Measurements from ENCODE around the gene KCTD21.
A peak's percentile ranks its signal among the peaks of the same experiment; 100 is the strongest.
"Not testable (repeated sequence)": the region's sequence is repeated elsewhere in the genome, so short reads cannot be mapped to it uniquely, and the experiment has no call there.

KCTD21 gene

GRCh38 chr11:78200061-78200460 is 11.6 kb upstream of the KCTD21 start:
- DNase-seq = no peak

DNA sequence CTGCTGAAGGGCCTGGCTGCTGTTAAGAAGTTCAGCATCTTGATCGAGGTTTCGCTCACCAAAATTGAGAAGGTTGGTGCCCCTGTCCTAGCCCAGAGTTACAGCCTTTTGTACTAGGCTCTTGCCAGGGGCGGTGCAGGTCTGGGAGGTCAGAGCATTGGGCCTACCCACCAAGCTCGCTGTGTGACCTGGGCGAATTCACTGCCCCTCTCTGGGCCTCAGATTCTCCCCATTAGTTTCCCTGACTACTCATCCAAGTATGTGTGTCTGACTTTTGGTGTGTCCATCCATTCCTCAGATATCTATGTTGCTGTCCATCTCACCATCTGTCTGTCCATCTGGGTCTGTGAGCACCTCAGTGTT is 11.2 kb upstream of the KCTD21 start:
- no peak for DNase-seq

- no peak for DNase-seq
Measured at GRCh38 chr11:78199015-78199652, 10.7 kb upstream of the KCTD21 start.

DNA sequence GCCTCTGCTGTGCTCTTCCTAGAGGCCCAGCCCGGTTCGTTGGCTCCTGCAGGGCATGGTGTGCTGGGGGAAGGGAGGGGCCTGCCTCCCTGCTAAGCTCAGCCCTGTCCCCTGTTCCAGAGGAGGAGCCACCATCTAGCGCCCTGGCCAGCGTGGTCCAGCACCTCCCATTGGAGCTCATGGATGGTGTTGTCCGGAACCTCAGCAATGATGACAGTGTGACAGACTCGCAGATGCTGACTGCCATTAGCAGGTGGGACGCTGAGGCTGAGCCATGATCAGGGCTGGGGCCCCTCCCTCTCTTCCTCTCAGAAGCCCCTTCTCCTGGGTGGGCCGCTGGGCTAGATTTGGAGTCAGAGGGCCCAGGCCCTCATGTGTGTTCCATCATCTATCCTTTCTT is 9.4 kb upstream of the KCTD21 start:
- no peak for DNase-seq

DNA sequence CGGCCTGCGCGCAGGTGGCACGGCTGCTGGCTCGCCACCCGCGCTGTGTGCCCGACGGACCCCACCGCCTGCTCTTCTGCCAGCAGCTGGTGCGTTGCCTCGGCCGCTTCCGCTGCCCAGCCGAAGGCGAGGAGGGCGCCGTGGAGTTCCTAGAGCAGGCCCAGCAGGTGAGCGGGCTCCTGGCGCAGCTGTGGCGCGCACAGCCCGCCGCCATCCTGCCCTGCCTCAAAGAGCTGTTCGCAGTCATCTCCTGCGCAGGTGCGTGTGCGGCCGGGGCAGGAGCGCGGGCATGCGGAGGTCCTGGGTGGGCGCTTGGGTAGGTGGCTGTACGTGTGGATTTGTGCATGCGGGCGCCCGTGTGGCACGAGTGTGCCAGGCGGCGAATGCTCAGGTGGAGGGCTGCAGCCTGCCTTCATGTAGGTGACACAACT is 8.2 kb upstream of the KCTD21 start:
- no peak for DNase-seq

DNA sequence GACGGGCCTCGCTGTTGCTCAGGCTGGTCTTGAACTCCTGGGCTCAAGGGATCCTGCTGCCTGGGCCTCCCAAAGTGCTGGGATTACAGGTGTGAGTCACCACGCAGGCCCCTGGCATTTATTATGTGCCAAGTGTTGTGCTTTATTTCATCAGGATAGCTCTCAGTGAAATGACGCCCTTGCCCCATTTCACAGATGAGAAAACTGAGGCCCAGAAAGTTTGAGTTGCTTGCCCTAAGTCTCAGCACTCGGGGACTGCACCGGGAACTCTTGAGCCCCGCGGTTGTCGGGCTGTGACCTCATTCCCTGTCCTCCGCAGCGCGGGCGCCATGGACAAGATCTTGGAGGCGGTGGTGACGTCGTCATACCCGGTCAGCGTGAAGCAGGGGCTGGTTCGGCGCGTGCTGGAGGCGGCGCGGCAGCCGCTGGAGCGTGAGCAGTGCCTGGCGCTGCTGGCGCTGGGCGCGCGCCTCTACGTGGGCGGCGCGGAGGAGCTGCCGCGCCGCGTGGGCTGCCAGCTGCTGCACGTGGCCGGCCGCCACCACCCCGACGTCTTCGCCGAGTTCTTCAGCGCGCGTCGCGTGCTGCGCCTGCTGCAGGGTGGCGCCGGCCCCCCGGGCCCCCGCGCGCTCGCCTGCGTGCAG is 7.6 kb upstream of the KCTD21 start:
- DNase-seq = no peak

- no peak for DNase-seq
Measured at GRCh38 chr11:78194490-78194889, 6.1 kb upstream of the KCTD21 start.

DNA sequence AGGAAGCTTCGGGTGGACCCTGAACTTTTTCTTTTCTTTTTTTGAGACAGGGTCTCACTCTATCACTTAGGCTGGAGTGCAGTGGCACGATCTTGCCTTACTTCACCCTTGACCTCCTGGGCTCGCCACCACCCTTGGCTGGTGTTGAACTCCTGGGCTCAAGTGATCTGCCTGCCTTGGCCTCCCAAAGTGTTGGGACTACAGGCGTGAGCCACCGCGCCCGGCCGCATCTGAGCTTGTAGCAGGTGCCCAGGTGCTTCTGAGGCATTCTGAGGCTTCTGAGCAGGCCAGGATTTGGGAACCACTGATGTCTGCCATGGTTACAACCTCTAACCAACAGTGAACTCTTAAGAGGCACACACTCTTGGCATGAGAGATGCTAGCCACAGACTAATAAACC is 5.4 kb upstream of the KCTD21 start:
- no peak for DNase-seq

GRCh38 chr11:78192911-78193351 is 4.5 kb upstream of the KCTD21 start:
- DNase-seq = no peak

- no peak for DNase-seq
Measured at GRCh38 chr11:78192223-78192719, 3.8 kb upstream of the KCTD21 start.

DNA sequence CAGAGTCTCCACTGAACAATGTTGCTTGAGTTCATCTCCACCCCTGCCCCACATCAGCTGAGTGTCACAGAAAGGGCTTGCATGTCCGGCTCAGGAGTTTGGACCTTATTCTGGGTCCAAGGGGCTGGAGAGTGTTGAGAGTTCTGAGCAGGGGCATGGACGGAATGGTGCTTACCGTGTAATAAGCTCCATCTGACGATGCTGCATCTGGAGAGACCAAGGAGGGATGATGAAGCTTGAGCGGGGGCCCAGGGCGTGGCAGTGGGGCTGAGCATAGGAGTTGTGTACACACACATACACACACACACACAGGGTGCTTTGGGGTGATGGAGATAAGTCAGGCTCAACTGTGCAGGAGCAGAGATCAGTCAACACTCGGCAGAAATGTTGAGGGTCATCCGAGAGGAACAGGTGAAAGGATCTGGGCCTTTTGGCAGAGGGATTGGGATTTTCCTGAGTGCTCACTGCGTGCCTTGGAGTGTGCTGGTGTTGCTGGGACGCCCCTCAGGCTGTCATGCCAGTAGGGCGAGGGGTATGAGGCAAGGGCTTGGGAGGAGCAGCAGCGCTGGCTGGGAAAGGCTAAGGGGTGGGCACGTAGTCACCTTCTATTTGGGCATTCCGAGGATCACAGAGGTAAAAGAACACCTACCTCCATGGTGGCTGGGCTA is 2.6 kb upstream of the KCTD21 start:
- DNase-seq = no peak

GRCh38 chr11:78190374-78190773 is 1.9 kb upstream of the KCTD21 start:
- DNase-seq = no peak

DNA sequence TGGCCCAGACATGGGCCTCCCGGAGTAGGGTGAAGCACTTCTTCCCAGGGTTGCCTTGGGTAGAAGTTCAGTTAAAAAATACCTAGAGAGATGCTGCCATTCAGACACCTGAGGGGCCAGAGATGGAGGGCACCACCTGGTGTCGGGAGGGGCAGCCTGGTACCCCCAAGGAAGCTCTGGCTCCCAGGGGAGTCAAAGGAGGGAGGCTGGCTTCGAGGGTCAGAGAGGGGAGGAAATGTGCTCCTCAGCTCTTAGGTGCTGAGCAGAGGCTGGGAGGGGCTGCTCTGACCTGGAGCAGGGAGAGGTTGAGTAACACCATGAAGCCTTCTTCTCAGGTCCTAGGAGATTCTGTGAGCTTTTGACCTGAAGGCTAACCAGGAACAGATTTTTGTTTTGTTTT is 1.4 kb upstream of the KCTD21 start:
- no peak for DNase-seq

DNA sequence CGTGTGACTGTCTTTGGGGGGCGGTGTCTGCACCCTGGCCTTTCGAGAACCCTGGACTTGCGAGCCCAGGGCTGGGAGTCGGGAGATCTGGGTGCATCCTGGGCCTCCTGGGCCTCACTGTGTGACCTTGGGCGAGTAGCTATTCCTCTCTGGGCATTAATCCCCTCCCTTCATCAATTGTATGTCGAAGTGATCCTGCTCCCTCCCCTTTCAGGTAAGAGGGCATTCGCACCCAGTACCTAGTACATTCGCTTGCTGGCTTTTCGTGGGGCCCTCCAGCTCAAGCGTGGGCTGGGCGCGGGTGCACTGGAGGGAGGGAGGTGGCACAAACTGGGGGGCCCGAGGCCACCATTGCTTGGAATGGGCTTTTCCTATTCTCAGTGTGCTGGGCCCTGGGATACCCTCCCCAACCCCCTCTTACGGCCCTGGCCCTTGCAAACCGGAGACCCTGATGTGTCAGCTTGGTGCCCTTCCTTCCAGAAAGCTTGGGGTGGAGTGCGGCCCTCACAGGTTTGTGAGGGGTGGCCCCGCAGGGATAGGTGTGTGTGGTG is 823 bp upstream of the KCTD21 start:
- DNase-seq = no peak

GRCh38 chr11:78187366-78188285 is 800 bp downstream of the KCTD21 start:
- peak; percentile 84 for DNase-seq

GRCh38 chr11:78181185-78181584 is 7.2 kb downstream of the KCTD21 start:
- DNase-seq = no peak

- DNase-seq = no peak
Measured at GRCh38 chr11:78180751-78181150, 7.7 kb downstream of the KCTD21 start.

DNA sequence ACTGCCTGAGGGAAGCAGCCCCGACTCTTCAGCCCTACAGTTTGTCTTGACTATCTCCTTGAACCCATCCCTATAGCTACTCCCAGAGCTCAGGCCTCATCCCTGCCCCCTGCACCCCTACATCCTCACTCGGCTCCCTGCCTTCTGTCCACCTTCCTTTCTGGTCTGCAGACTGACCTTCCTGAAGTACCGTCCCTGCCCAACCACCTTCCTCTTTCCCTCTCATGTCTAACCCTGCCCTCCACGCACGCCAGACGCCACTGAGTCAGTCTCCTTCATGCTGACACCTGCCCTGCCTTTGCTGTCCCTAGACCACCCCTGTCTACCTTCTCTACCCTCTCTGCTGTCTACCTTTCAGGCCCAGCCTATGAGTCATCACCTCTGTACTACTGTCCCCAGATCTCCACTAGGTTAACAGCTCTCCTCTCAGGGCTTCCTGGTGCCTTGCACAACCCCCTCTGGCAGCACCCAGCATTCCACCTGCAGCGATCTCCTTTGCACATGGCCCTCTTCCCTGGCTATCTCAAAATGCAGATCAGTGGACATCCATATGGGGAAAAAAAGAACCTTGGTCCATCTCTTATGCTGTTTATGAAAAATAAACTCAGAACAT is 8.9 kb downstream of the KCTD21 start:
- DNase-seq = no peak

DNA sequence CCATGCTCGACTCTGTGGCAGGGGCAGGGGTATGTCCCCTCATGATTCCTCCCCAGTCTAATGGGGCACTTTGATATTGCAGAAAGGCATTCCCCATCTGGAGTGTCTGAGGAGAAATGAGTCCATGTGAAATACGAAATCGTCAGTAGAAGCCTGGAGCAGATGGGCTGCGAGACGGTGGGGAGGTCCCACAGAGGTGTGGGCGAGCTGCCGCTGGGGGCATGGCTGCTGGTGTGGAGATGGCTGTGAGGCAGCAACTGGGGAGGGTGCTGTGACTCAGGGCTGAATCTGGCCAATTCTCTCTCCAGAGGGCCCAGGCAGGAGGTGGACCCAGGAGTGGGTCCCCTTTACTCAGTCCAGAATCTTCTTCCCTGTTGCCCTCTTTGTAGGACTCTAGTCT is 11.2 kb downstream of the KCTD21 start:
- no peak for DNase-seq

GRCh38 chr11:78176605-78177141 is 11.8 kb downstream of the KCTD21 start:
- DNase-seq = no peak

GRCh38 chr11:78175862-78176261 is 12.6 kb downstream of the KCTD21 start:
- not testable (repeated sequence) for DNase-seq

- DNase-seq = no peak
Measured at GRCh38 chr11:78171951-78172350, 16.5 kb downstream of the KCTD21 start.
